NT2/D1 (cell line): Measurements from ENCODE around the gene MSANTD2.

Experiments
- YY1 ChIP-seq: IDR thresholded peaks from 2 replicates; pipeline ENCODE4 v1.6.1; 2011; ENCODE audit not compliant: insufficient read length, insufficient read depth
- ZNF274 ChIP-seq: IDR thresholded peaks from 2 replicates; pipeline ENCODE4 v1.6.1; 2011; ENCODE audit warnings: mild to moderate bottlenecking, low read depth, low read length

DNA sequence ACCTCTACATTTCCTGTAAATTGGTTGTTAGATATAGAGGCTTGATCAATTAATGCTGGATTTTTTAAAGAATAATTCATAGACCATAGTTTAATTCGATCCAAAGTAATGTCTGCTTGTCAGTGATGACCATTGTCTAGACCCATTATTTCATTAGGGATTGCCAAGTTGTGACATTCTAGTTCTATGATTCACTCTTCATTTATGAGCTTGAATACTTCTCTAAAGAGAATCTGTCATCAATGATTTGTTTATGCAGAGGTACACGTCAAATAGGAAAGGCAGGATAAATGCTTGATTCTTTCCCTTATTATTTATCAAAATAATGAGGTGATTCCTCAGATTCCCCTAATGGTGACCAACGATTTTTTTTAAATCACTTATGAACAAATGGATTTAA is 41.0 kb upstream of the MSANTD2 start:
- TF ChIP-seq YY1 (no peak), ZNF274 (no peak)
